Endothelial cell of hepatic sinusoid (primary cell): ENCODE results near the gene TEAD1.

Source experiments
- in situ Hi-C: cut with HindIII; loops from 2 replicates; pipeline ENCODE4 v1.10.0; 2017; ENCODE audit warnings: low sequenced_read_pairs

TEAD1 gene

GRCh38 chr11:12778240-12778905 is 104.2 kb downstream of the TEAD1 start:
- in situ Hi-C loops = no loop called here

GRCh38 chr11:12783765-12784164 is 109.5 kb downstream of the TEAD1 start:
- in situ Hi-C loops = no loop called here

GRCh38 chr11:12784445-12784844 is 110.2 kb downstream of the TEAD1 start:
- in situ Hi-C loops = no loop called here

GRCh38 chr11:12784987-12785386 is 110.8 kb downstream of the TEAD1 start:
- in situ Hi-C loops = no loop called here

- in situ Hi-C loops = no loop called here
These were observed 111.7 kb downstream of the TEAD1 start for GRCh38 chr11:12785901-12786300.

GRCh38 chr11:12786450-12786849 is 112.2 kb downstream of the TEAD1 start:
- in situ Hi-C loops = no loop called here

- in situ Hi-C loops = no loop called here
These were observed 112.7 kb downstream of the TEAD1 start for GRCh38 chr11:12786891-12787290.

- in situ Hi-C loops = no loop called here
These were observed 113.6 kb downstream of the TEAD1 start for GRCh38 chr11:12787847-12788246.

GRCh38 chr11:12789054-12789453 is 114.8 kb downstream of the TEAD1 start:
- in situ Hi-C loops = no loop called here

GRCh38 chr11:12789596-12790215 is 115.5 kb downstream of the TEAD1 start:
- in situ Hi-C loops = no loop called here

- in situ Hi-C loops = no loop called here
These were observed 116.8 kb downstream of the TEAD1 start for GRCh38 chr11:12790861-12791616.

GRCh38 chr11:12792018-12792417 is 117.8 kb downstream of the TEAD1 start:
- in situ Hi-C loops = no loop called here

- in situ Hi-C loops = no loop called here
These were observed 118.4 kb downstream of the TEAD1 start for GRCh38 chr11:12792590-12792989.

GRCh38 chr11:12793065-12793464 is 118.8 kb downstream of the TEAD1 start:
- in situ Hi-C loops = no loop called here

GRCh38 chr11:12793506-12793905 is 119.3 kb downstream of the TEAD1 start:
- in situ Hi-C loops = no loop called here

GRCh38 chr11:12794576-12795230 is 120.5 kb downstream of the TEAD1 start:
- in situ Hi-C loops = no loop called here

- in situ Hi-C loops = no loop called here
These were observed 123.8 kb downstream of the TEAD1 start for GRCh38 chr11:12797996-12798395.

- in situ Hi-C loops = no loop called here
These were observed 124.4 kb downstream of the TEAD1 start for GRCh38 chr11:12798609-12799011.

- in situ Hi-C loops = no loop called here
These were observed 125.2 kb downstream of the TEAD1 start for GRCh38 chr11:12799334-12799835.

- in situ Hi-C loops = loop anchor here (5.0 kb wide), 2 partner anchors 42 to 83 kb away; no protein-coding TSS in a partner anchor
These were observed 125.9 kb downstream of the TEAD1 start for GRCh38 chr11:12800032-12800671.

GRCh38 chr11:12800871-12801270 is 126.7 kb downstream of the TEAD1 start:
- in situ Hi-C loops = loop anchor here (5.0 kb wide), 2 partner anchors 41 to 84 kb away; no protein-coding TSS in a partner anchor
